Ammon's horn (tissue), 1 donor: Measurements from ENCODE around the gene TFB2M.
"Not testable (repeated sequence)": the region's sequence is repeated elsewhere in the genome, so short reads cannot be mapped to it uniquely, and the experiment has no call there.

Experiments
- DNase-seq: peaks from one replicate; pipeline ENCODE4 v3.0.0-alpha.2; 2016; ENCODE audit warnings: low spot score

The TFB2M gene

GRCh38 chr1:246566128-246566812 lies at the start of gene TFB2M, which contains the start of gene CNST:
Gene TFB2M, minus strand, starts transcription at chr1:246566261. Its CDS starts 123 bp downstream, at chr1:246566138.
Gene CNST, plus strand, starts transcription at chr1:246566456. Its CDS starts 25,107 bp downstream, at chr1:246591563.
- peak; percentile 99 for DNase-seq

GRCh38 chr1:246613096-246613758 lies 47.2 kb upstream of the TFB2M start:
- no peak for DNase-seq

GRCh38 chr1:246609632-246610031 lies 43.6 kb upstream of the TFB2M start:
- DNase-seq: no peak

GRCh38 chr1:246608616-246609376 lies 42.7 kb upstream of the TFB2M start:
- DNase-seq: no peak

- DNase-seq: no peak
Measured at GRCh38 chr1:246607462-246607861, 41.4 kb upstream of the TFB2M start.

GRCh38 chr1:246605231-246605630 lies 39.2 kb upstream of the TFB2M start:
- DNase-seq: not testable (repeated sequence)

GRCh38 chr1:246602194-246602593 lies 36.1 kb upstream of the TFB2M start:
- no peak for DNase-seq

GRCh38 chr1:246600579-246600978 lies 34.5 kb upstream of the TFB2M start:
- no peak for DNase-seq

GRCh38 chr1:246599315-246599714 lies 33.3 kb upstream of the TFB2M start:
- no peak for DNase-seq

GRCh38 chr1:246597971-246598370 lies 31.9 kb upstream of the TFB2M start:
- no peak for DNase-seq

- DNase-seq: no peak
Measured at GRCh38 chr1:246597340-246597739, 31.3 kb upstream of the TFB2M start.

- no peak for DNase-seq
Measured at GRCh38 chr1:246595146-246595545, 29.1 kb upstream of the TFB2M start.

GRCh38 chr1:246592695-246593094 lies 26.6 kb upstream of the TFB2M start:
- no peak for DNase-seq

GRCh38 chr1:246591958-246592357 lies 25.9 kb upstream of the TFB2M start:
- no peak for DNase-seq

GRCh38 chr1:246591504-246591903 lies 25.4 kb upstream of the TFB2M start:
- DNase-seq: no peak

GRCh38 chr1:246591047-246591446 lies 25.0 kb upstream of the TFB2M start:
- no peak for DNase-seq

GRCh38 chr1:246589919-246590318 lies 23.9 kb upstream of the TFB2M start:
- not testable (repeated sequence) for DNase-seq

- no peak for DNase-seq
Measured at GRCh38 chr1:246588159-246588721, 22.2 kb upstream of the TFB2M start.

- no peak for DNase-seq
Measured at GRCh38 chr1:246587606-246588005, 21.5 kb upstream of the TFB2M start.

- no peak for DNase-seq
Measured at GRCh38 chr1:246587032-246587431, 21.0 kb upstream of the TFB2M start.

GRCh38 chr1:246583448-246584185 lies 17.6 kb upstream of the TFB2M start:
- peak; percentile 34 for DNase-seq

GRCh38 chr1:246583056-246583440 lies 17.0 kb upstream of the TFB2M start:
- DNase-seq: no peak
